Ureter (tissue), 1 donor: ENCODE results near the gene GALNT9. TPM values are rescaled to one million over a fixed set of nuclear protein-coding genes. Genes with fewer than 3 reads are reported as not detected.
"Not testable (repeated sequence)": the region's sequence is repeated elsewhere in the genome, so short reads cannot be mapped to it uniquely, and the experiment has no call there.

Experiments
- DNase-seq: peaks from one replicate; pipeline ENCODE4 v3.0.0-alpha.2; 2020; ENCODE audit warnings: low spot score
- total RNA-seq: library from RNA; stranded (reverse); gene quantifications from one replicate; pipeline ENCODE4 v1.2.4, GENCODE V29; 2023
- donor health status: DM: yes; HTN: yes; CAD: no.

GALNT9 gene
- total RNA-seq, 1 donor from 2014 or later = 0.44 TPM

GRCh38 chr12:132158677-132159554, 170.5 kb downstream of the GALNT9 start:
- DNase-seq = no peak

- no peak for DNase-seq
These were observed 171.5 kb downstream of the GALNT9 start for GRCh38 chr12:132157733-132158409.

- no peak for DNase-seq
These were observed 172.6 kb downstream of the GALNT9 start for GRCh38 chr12:132156573-132157325.

- no peak for DNase-seq
These were observed 173.4 kb downstream of the GALNT9 start for GRCh38 chr12:132155771-132156572.

- DNase-seq = no peak
These were observed 174.2 kb downstream of the GALNT9 start for GRCh38 chr12:132154941-132155770.

- no peak for DNase-seq
These were observed 175.0 kb downstream of the GALNT9 start for GRCh38 chr12:132154341-132154761.

- DNase-seq = no peak
These were observed 175.7 kb downstream of the GALNT9 start for GRCh38 chr12:132153501-132154340.

- DNase-seq = no peak
These were observed 176.4 kb downstream of the GALNT9 start for GRCh38 chr12:132152953-132153352.

GRCh38 chr12:132152411-132152821, 177.0 kb downstream of the GALNT9 start:
- no peak for DNase-seq

- no peak for DNase-seq
These were observed 177.5 kb downstream of the GALNT9 start for GRCh38 chr12:132151766-132152410.

GRCh38 chr12:132151145-132151765, 178.1 kb downstream of the GALNT9 start:
- DNase-seq = no peak

- no peak for DNase-seq
These were observed 178.6 kb downstream of the GALNT9 start for GRCh38 chr12:132150780-132151144.

GRCh38 chr12:132149526-132149925, 179.9 kb downstream of the GALNT9 start:
- DNase-seq = not testable (repeated sequence)

- DNase-seq = no peak
These were observed 180.9 kb downstream of the GALNT9 start for GRCh38 chr12:132148368-132149045.

GRCh38 chr12:132147423-132148367, 181.7 kb downstream of the GALNT9 start:
- peak; percentile 40 for DNase-seq

- DNase-seq = no peak
These were observed 182.5 kb downstream of the GALNT9 start for GRCh38 chr12:132146772-132147422.
